ENCODE results near the gene SLC38A3. TPM values are rescaled to one million over a fixed set of nuclear protein-coding genes. Genes with fewer than 3 reads are reported as not detected.
A peak's percentile ranks its signal among the peaks of the same experiment; 100 is the strongest.

The SLC38A3 gene
- polyA plus RNA-seq, 3 donors from 2014 or later = not detected

- H3K4me3 Mint-ChIP-seq = no peak overlapping the region
- no peaks in the 10 kb centered on the region for H3K36me3 Mint-ChIP-seq
- no peaks in the 10 kb centered on the region for H3K4me1 Mint-ChIP-seq
- no peak overlapping the region for H3K27ac Mint-ChIP-seq
- H3K27me3 Mint-ChIP-seq (ENCODE audit: low read depth in 3 of 3) = peaks cover 0 to 3% (median 2%) of the 10 kb centered on the region in 3 donors
- no peak for DNase-seq
- no peaks in the 10 kb centered on the region for H3K9me3 Mint-ChIP-seq
These were observed 39.8 kb upstream of the SLC38A3 start for GRCh38 chr3:50164984-50165909.

- H3K9me3 Mint-ChIP-seq = no peaks in the 10 kb centered on the region
- no peak overlapping the region for H3K27ac Mint-ChIP-seq
- no peak overlapping the region for H3K4me3 Mint-ChIP-seq
- no peak for DNase-seq
- peaks cover 0 to 3% (median 2%) of the 10 kb centered on the region in 3 donors for H3K27me3 Mint-ChIP-seq (ENCODE audit: low read depth in 3 of 3)
- H3K36me3 Mint-ChIP-seq = no peaks in the 10 kb centered on the region
- no peaks in the 10 kb centered on the region for H3K4me1 Mint-ChIP-seq
These were observed 39.0 kb upstream of the SLC38A3 start for GRCh38 chr3:50165910-50166538.

DNA sequence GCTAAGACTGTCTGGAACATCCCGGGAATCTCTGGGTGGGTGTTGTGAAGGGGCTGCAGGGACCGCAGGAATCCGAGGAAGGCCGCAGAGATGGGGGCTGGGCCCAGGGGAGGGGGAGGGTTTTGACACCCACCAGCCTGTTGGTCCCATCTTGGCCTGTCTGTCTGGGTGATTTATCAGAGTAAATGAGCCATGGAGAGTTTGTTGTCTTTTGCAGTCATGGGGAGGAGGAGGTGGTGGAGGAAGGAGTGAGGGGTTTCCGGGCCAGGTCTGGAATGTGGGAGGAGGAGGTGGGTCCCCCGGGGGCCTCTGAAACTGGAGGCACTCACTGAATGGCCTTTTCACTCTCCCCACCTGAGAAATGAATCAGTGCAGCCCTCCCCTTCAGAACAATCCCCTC is 38.5 kb upstream of the SLC38A3 start:
- no peak overlapping the region for H3K4me3 Mint-ChIP-seq

DNA sequence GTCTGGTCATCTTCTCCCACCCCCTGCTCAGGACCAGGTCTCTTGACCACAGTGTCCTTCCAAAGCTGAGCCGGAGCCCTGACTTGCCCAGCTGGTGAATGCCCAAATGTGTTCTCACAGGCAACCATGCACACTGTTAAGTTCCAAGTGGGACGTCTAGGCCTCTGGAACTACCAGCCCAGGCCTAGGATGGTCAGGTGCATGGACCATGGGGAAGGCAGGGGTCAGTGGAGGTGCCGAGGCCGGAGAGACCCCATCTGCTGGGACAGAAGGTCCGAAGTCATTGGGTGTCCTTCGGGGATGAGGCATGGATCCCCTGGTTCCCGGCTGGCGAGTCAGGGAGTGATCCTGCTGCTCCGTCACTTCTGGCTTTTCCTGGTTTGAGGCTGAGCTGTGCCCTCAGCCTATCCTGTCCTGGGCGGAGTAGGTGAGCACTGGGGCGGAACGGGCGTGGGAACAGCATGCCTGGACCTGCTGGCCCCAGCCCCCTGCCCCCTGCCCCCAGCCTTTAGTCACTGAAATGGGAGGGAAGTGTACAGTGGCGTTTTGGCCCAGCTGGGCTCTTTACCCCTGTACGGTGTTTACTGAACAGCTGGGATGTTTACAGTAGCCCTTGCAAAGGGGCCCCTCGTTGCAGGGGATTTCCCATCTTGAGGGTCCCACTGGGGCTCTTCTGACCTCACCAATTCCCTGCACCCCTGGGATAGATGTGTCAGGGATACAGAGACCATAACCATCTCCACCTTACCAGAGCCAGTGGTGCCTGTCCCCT is 37.8 kb upstream of the SLC38A3 start:
- H3K9me3 Mint-ChIP-seq = no peaks in the 10 kb centered on the region
- H3K4me3 Mint-ChIP-seq = no peak overlapping the region
- no peaks in the 10 kb centered on the region for H3K36me3 Mint-ChIP-seq
- peaks cover 0 to 3% (median 2%) of the 10 kb centered on the region in 3 donors for H3K27me3 Mint-ChIP-seq (ENCODE audit: low read depth in 3 of 3)
- no peaks in the 10 kb centered on the region for H3K4me1 Mint-ChIP-seq
- DNase-seq = no peak
- no peak overlapping the region for H3K27ac Mint-ChIP-seq

More for the DNA sequence above, 38.5 kb upstream of the SLC38A3 start:
- Mint-ChIP-seq H3K9me3 (no peaks in the 10 kb centered on the region), H3K36me3 (no peaks in the 10 kb centered on the region), H3K4me1 (no peaks in the 10 kb centered on the region), H3K27ac (no peak overlapping the region), H3K27me3 (ENCODE audit: low read depth in 3 of 3) (peaks cover 0 to 3% (median 2%) of the 10 kb centered on the region in 3 donors)
- no peak for DNase-seq

GRCh38 chr3:50167841-50168209 is 37.2 kb upstream of the SLC38A3 start:
- no peaks in the 10 kb centered on the region for H3K36me3 Mint-ChIP-seq
- no peaks in the 10 kb centered on the region for H3K9me3 Mint-ChIP-seq

GRCh38 chr3:50168388-50168787 is 36.7 kb upstream of the SLC38A3 start:
- Mint-ChIP-seq H3K27ac (no peak overlapping the region), H3K4me1 (no peaks in the 10 kb centered on the region), H3K4me3 (no peak overlapping the region), H3K36me3 (no peaks in the 10 kb centered on the region), H3K27me3 (ENCODE audit: low read depth in 3 of 3) (peaks cover 0 to 3% (median 2%) of the 10 kb centered on the region in 3 donors), H3K9me3 (no peaks in the 10 kb centered on the region)
- DNase-seq = no peak

More at GRCh38 chr3:50167841-50168209, 37.2 kb upstream of the SLC38A3 start:
- Mint-ChIP-seq H3K27ac (peak overlapping the region in 1 of 6 donors; percentile 9), H3K4me3 (no peak overlapping the region), H3K4me1 (no peaks in the 10 kb centered on the region), H3K27me3 (ENCODE audit: low read depth in 3 of 3) (peaks cover 0 to 3% (median 2%) of the 10 kb centered on the region in 3 donors)
- DNase-seq = no peak

DNA sequence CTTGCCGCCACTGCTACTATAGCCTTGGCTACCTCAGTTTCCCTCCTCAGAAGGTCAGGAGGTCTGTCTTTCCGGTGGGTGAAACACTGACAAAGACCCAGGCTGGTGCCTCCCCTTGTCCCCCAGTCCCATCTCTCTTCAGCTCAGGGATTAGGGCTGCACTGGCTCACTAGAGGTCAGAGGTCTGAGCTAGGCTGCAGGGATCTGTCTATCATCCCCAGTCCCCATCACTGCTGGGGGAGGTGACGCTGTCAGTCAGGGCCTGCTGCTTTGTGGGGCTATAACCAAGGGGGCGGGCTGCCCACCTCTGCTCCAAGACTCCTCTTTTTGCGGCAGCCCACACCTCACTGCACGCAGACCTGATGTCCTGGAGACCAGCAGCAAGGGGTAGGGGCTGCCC is 36.3 kb upstream of the SLC38A3 start:
- Mint-ChIP-seq H3K9me3 (no peaks in the 10 kb centered on the region), H3K36me3 (no peaks in the 10 kb centered on the region), H3K27me3 (ENCODE audit: low read depth in 3 of 3) (peaks cover 0 to 5% (median 2%) of the 10 kb centered on the region in 3 donors), H3K4me1 (no peaks in the 10 kb centered on the region), H3K4me3 (no peak overlapping the region), H3K27ac (no peak overlapping the region)
- DNase-seq = no peak

DNA sequence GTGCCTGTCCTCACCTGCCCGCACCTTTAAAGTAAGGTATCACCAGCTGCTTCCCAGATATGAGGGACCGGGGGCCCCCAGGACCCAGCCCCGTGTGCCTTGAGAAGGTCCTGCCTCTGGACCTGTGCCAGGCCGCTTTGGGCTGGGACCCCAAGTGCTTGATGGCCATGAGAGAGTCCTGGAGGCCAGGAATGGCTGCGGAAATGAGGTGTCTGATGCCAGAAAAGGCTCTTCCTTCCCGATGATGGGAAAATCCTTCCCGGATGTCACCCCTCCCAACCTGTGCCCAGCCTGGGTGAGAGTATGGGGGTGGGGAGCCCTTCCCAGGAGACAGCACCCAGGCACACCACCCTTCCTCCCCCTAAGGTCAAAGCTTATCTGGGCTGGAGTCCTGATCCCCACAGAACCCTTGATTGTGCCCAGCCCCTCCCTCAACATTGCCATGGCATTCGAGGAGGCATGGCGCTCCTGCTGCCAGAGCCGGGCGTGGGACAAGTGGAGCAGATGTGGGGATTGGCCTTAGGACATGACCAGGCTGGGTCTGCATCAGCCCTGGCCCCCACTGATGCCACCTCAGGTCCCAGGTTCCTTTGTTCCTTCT is 35.7 kb upstream of the SLC38A3 start:
- H3K27ac Mint-ChIP-seq = no peak overlapping the region
- H3K27me3 Mint-ChIP-seq (ENCODE audit: low read depth in 3 of 3) = peaks cover 0 to 4% (median 2%) of the 10 kb centered on the region in 3 donors
- DNase-seq = no peak
- H3K36me3 Mint-ChIP-seq = no peaks in the 10 kb centered on the region
- H3K4me3 Mint-ChIP-seq = no peak overlapping the region
- H3K9me3 Mint-ChIP-seq = no peaks in the 10 kb centered on the region
- no peaks in the 10 kb centered on the region for H3K4me1 Mint-ChIP-seq

DNA sequence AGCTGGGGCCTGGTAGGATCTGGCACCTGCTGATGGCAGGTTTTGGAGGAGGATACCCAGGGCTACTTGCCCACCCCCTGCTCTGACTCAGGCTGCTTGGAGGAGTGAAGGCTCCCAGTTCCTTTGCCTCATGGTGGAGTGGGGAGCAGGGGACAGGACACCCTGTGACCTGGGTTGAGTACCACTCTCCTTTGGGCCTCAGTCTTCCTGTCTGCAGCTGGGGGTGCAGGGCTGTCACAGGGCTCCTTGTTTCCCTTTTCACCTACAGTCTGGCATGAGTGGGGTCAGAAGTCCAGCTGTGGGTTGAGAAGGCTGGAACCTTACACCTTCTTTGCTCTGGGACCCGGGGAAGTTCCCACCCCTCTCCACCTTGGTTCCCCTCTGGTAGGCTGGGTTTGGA is 35.2 kb upstream of the SLC38A3 start:
- H3K4me1 Mint-ChIP-seq = no peaks in the 10 kb centered on the region
- H3K4me3 Mint-ChIP-seq = no peak overlapping the region
- H3K9me3 Mint-ChIP-seq = no peaks in the 10 kb centered on the region
- H3K27me3 Mint-ChIP-seq (ENCODE audit: low read depth in 3 of 3) = peaks cover 0 to 2% (median 2%) of the 10 kb centered on the region in 3 donors
- no peak overlapping the region for H3K27ac Mint-ChIP-seq
- no peaks in the 10 kb centered on the region for H3K36me3 Mint-ChIP-seq
- no peak for DNase-seq

DNA sequence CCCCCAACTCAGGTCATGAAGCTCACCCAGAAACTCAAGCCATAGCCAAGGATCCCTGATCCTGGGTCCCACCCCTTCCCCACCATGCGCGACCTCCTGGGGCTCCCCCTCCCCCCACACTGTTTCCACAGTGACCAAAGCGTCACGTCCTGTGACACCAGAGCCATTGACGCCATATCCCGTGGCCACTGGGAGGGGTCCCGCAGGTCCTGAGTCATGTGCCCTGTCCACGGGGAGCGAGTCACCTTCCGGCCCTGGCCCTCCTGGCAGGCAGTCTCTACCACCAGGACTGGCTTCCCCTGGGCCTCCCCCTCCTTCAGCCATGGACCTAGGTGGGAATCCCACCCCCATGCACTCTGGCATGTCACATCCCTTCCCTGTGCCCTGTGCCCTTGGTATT is 34.4 kb upstream of the SLC38A3 start:
- H3K9me3 Mint-ChIP-seq = no peaks in the 10 kb centered on the region
- H3K4me3 Mint-ChIP-seq = no peak overlapping the region
- H3K27me3 Mint-ChIP-seq (ENCODE audit: low read depth in 3 of 3) = peaks cover 0 to 2% (median 2%) of the 10 kb centered on the region in 3 donors

GRCh38 chr3:50171540-50172301 is 33.4 kb upstream of the SLC38A3 start:
- peaks cover 0 to 2% (median 2%) of the 10 kb centered on the region in 3 donors for H3K27me3 Mint-ChIP-seq (ENCODE audit: low read depth in 3 of 3)
- no peaks in the 10 kb centered on the region for H3K4me1 Mint-ChIP-seq
- H3K4me3 Mint-ChIP-seq = no peak overlapping the region
- H3K9me3 Mint-ChIP-seq = no peaks in the 10 kb centered on the region
- H3K27ac Mint-ChIP-seq = no peak overlapping the region
- no peaks in the 10 kb centered on the region for H3K36me3 Mint-ChIP-seq
- DNase-seq = no peak

More for the DNA sequence above, 34.4 kb upstream of the SLC38A3 start:
- Mint-ChIP-seq H3K36me3 (no peaks in the 10 kb centered on the region), H3K4me1 (no peaks in the 10 kb centered on the region), H3K27ac (peak overlapping the region in 1 of 6 donors; percentile 7)
- peak in 1 of 3 donors; percentile 36 for DNase-seq

DNA sequence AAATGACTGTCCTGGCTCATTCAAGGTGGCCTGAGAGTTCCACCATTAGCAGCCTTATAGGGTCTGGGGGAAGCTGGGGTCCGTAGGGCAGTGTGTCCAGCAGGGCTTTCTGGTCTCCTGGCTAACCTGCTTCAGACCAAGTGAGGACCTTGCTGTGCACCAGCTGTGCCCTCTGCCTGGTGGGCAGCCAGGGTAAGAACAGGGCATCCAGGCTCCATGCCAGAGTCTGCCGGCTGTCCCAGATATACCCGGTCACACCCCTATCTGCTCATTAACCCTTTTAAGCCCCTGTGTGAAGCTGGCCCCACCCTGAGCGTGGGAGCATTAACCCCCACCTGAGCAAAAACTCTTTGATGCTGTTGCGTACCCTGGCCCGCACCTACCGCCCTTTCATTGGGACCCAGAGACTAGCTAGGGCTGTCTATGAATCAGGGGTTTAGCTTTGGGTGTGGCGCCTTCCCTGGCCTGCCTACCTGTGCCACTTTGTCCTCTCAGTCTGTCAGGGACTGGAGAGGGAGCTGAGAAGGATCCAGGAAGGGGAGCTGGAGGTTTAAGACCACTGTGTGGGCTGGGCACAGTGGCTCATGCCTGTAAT is 32.3 kb upstream of the SLC38A3 start:
- Mint-ChIP-seq H3K27ac (no peak overlapping the region), H3K9me3 (no peaks in the 10 kb centered on the region), H3K36me3 (no peaks in the 10 kb centered on the region), H3K27me3 (ENCODE audit: low read depth in 3 of 3) (peaks cover 0 to 2% (median 0%) of the 10 kb centered on the region in 3 donors), H3K4me3 (no peak overlapping the region), H3K4me1 (no peaks in the 10 kb centered on the region)
- no peak for DNase-seq

Data from immature natural killer cell (primary cell).